C4-2B (cell line): ENCODE data around the gene RAB43.

Source experiments
- H3K27ac ChIP-seq: fragments of 450-650 bp; 2 replicates; pipeline ENCODE4 v1.5.1; 2017
- CTCF ChIP-seq: fragments of 450-650 bp; conservative IDR thresholded peaks from 2 replicates; pipeline ENCODE4 v1.5.1; 2017; ENCODE audit warnings: mild to moderate bottlenecking
- ZFX ChIP-seq: fragments of 450-650 bp; IDR thresholded peaks from 2 replicates; pipeline ENCODE4 v1.6.1; 2017

Gene RAB43

GRCh38 chr3:129106866-129107565, 14.6 kb downstream of the RAB43 start:
- TF ChIP-seq ZFX, result no peak
- TF ChIP-seq CTCF, result no peak
- peak overlapping the region; percentile 82 for H3K27ac ChIP-seq

- H3K27ac ChIP-seq, result peak overlapping the region; percentile 82
- TF ChIP-seq ZFX (no peak), CTCF (no peak; the same call in 1 of the 2 replicates)
Measured at GRCh38 chr3:129106320-129106719, 15.3 kb downstream of the RAB43 start.

GRCh38 chr3:129105862-129106261, 15.7 kb downstream of the RAB43 start:
- peak overlapping the region; percentile 82 for H3K27ac ChIP-seq
- no peak for TF ChIP-seq CTCF

- TF ChIP-seq CTCF (no peak), ZFX (no peak)
- no peak overlapping the region for H3K27ac ChIP-seq
Measured at GRCh38 chr3:129104498-129105079, 17.0 kb downstream of the RAB43 start.

GRCh38 chr3:129104051-129104450, 17.6 kb downstream of the RAB43 start:
- no peak for TF ChIP-seq ZFX
- TF ChIP-seq CTCF, result no peak
- H3K27ac ChIP-seq, result no peak overlapping the region

GRCh38 chr3:129103296-129103695, 18.3 kb downstream of the RAB43 start:
- no peak overlapping the region for H3K27ac ChIP-seq
- TF ChIP-seq CTCF (no peak), ZFX (no peak)

- no peak overlapping the region for H3K27ac ChIP-seq
- no peak for TF ChIP-seq ZFX
- TF ChIP-seq CTCF, result no peak
Measured at GRCh38 chr3:129101370-129102138, 20.1 kb downstream of the RAB43 start.
